Globus pallidus (tissue), 1 donor: ENCODE measurements around the gene ASB2.

ENCODE experiments used
- DNase-seq: peaks from one replicate; pipeline ENCODE4 v3.0.0-alpha.2; 2015; ENCODE audit warnings: low spot score

ASB2 gene

DNA sequence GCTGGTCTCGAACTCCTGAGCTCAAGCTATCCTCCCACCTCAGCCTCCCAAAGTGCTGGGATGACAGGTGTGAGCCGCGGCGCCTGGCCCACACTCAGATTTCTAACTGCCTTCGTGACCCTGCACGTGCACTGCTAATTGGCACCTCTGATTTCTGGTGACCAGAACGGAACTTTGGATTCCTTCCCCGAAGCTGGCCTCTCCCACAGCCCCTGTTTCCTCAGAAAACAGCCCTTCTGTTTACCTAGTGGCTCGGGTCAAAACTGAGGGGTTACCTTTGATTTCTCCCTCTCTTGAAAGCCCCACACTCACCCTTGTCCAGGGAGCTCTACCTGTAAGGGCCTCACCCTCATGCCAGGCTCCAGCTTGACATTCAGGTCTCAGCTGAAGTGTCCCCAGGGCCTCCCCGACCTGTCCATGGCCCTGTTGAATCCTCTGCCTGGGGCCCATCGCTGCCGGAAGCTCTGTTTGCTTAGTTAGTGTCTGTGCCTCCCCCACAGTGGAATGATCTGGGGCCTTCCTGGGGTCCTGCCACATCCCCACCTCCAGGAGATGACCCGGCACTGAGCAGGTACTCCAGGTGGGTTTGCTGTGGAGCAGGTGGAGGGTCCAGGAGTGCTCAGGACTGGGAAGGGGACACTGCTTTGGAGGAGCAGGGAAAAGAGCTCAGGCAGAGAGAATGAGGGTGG lies 73.6 kb downstream of the ASB2 start:
- no peak for DNase-seq

DNA sequence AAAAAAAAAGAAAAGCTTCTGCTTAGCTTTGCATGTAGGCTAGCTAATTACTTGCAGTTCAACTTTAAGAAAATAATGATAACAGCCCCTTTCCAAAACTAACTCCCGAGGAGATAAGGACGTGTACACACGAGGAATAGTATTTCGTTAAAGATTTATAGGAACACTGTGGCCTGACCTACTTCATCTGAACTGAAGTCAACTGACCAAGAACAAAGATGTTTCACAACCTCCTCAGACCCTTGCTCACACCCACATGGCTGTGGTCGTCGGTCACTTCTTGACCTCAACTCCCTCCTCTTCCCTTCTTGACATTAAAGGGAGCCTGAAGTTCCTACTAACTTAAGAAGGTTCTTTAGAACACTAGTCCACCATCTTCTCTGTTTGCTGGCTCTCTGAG lies 74.6 kb downstream of the ASB2 start:
- DNase-seq = no peak

DNA sequence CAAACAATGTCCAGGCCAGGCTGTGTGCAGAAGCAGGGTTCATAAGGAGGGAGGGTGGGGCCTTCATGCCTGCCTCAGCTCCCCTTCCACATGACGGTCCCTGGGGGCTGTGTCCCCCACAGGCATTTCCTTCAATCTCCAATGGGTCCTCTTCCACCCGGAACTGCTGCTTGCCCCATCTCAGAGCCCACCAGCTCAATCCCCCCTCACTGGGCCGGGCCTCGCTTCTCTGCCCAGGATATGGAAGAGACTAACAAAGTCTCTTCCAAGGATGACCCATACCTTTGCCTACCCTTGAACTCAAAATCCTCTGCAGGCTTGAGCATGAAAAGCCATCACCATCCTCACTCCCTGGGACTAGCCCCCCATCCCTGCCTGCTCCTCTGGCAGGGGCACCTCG lies 77.6 kb downstream of the ASB2 start:
- no peak for DNase-seq

- no peak for DNase-seq
These were observed 78.2 kb downstream of the ASB2 start for GRCh38 chr14:93898081-93898611.

DNA sequence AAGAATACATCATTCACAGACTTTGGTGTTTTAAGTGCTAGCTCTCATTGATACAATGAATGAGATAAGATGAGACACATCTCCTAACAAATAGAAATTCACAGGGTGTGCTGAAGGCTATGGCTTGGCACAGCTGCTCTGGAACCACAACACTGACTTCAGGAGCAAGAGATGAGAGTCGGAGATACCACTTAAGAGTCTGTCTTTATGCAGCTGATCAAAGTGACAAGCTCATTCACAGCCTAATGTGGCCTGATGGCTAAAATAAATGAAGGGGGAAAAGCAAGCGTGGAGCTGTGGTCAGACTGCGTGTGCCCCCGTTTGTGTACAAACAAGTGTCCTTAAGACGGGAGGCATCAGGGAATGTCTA lies 78.9 kb downstream of the ASB2 start:
- no peak for DNase-seq

DNA sequence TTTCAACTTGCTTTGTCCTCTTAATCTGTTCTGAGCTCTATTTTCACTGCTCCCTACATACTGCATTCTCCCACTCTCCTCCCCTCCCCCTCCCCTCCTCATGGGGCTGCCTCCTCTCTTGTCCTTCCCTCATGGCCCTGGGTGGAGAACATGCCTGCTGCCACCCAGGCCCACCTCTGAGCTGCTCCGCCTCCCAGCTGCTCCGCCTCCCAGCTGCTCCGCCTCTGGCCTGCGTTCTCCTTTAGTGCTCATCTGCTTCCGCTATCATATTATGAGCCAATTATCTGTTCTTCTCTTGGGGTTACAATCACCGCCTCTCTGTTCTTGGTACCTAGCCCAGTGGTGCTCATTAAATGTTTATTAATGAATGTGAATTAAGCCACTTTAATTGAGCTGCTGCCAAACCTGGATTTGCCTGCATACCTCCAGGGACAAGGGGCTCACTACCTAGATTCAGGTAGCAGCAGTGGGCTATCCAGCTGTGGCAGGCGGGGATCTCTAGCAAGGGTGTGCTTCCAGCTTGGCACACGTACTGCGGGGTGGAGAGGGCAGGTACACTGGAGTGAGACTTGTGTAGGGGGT lies 81.3 kb downstream of the ASB2 start:
- DNase-seq = no peak

- DNase-seq = no peak
These were observed 82.6 kb downstream of the ASB2 start for GRCh38 chr14:93893661-93894261.

GRCh38 chr14:93892923-93893558 lies 83.3 kb downstream of the ASB2 start:
- peak; percentile 44 for DNase-seq

DNA sequence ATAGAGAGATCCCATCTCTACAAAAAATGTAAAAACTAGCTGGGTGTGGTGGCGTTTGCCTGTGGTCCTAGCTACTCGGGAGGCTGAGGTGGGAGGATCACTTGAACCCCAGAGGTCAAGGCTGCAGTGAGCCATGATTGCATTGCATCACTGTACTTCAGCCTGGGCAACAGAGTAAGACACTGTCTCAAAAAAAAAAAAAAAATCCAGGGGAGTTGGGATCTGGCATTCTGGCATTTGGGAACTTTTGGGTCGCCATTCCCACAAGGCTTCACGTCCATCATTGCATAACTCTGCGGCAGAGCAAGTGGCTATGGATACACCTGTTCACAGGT lies 83.9 kb downstream of the ASB2 start:
- no peak for DNase-seq

DNA sequence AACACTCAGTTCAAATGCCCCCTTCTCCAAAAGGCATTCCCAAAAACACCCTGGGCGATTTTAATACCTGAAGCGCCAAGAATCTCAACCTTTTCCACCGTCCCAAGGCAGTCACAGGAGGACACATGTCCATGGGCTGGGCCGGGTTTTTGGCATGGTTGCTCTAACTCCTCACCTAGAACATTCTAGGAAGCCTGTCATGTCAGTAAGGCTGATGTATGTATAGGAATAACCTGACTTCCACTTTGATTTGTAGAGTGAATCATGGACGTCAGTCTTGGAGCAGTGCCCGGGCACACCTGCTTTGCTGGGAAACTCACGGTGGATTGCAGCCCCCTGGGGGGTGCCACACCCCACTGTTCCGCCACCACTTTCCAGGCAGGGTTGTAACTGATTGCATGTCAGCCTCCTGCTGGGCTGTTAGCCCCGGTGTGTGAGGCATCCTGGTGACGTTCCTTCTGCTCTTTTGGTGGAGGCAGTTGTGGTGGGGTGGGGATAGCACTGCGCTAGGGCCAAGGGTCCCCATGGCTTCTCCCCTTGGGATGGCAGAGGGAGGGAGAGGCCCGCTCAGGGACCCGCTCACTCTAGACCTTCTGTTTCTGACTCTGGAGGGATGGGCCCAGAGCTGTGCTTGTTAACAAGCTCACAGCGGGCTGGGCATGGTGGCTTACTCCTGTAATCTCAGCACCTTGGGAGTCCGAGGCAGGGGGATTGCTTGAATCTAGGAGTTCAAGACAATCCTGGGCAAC lies 84.4 kb downstream of the ASB2 start:
- no peak for DNase-seq

DNA sequence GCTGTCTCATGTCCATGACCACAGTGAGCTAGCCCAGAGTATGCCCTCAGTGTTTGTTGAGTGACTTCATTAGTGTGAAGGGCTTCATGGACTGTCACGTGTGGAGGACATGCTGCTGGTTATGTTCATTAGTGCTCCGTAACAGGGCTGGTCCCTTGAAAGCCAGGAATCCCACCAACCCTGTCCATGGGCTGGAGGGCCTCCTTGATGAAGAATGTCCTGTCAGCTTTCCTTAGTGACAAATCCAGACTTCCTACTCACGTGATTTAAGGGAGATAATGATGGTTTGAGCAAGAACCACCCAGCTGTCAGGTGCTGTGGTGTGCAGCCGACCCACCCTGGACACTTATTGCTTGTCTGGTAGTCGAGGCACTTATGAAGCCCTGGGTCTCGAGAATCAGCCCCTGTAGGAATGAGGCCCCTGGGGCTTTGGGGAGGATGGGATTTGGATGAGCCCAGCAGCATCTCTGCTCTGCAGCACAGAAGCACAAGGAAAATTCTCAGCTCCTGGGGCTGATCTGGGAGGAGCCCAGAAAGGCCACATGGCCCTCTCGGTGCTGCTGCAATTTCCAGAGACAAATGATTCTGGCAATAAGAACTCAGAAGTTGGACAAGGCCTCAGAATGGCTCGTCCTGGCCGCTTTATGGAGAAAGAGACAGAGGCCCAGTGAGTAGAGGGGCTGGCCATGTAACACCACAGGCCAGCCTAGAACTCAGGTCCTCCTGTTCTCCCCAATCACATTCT lies 86.5 kb downstream of the ASB2 start:
- DNase-seq = no peak

GRCh38 chr14:93888995-93889394 lies 87.4 kb downstream of the ASB2 start:
- DNase-seq = no peak

- DNase-seq = no peak
These were observed 91.4 kb downstream of the ASB2 start for GRCh38 chr14:93884950-93885349.
